ENCODE results near the gene INTS11. TPM values are rescaled to one million over a fixed set of nuclear protein-coding genes. Genes with fewer than 3 reads are reported as not detected.
A peak's percentile ranks its signal among the peaks of the same experiment; 100 is the strongest.

The INTS11 gene
- total and polyA plus RNA-seq, 10 of the 15 experiments (the other 5 are each of a cell fraction or from before 2014, with no cell fraction given), result 2.5 to 117 (median 77.7) TPM

DNA sequence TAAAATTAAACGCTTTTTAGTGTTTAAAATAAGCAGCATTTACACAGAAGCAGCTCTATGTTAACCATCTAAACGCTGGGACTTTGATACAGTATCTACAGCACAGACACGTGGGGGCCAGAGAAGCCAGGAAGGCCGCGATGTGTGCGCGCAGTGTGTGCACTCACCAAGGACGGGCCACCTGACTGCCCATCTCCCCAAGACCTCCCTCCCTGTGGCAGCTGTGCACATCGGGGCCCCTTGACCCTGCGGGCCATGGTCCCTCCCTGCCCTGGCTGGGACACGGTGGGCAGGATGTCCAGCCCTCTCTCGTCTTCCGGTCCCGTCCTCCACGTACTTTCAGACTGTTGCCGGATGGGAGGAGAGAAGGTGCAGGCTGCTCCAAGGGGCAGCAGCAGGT, 10.8 kb upstream of the INTS11 start (continued):
- TF ChIP-seq MAX (IDR thresholded peaks at IDR 0.05; ENCODE audit: low read depth, low read length) (no peak), GABPA (IDR thresholded peaks at IDR 0.05; ENCODE audit: low read depth) (no peak), NFIC (IDR thresholded peaks at IDR 0.05; ENCODE audit: low read depth, low read length) (no peak), PKNOX1 (IDR thresholded peaks at IDR 0.05) (no peak)
- TF ChIP-seq, protein P1, sequence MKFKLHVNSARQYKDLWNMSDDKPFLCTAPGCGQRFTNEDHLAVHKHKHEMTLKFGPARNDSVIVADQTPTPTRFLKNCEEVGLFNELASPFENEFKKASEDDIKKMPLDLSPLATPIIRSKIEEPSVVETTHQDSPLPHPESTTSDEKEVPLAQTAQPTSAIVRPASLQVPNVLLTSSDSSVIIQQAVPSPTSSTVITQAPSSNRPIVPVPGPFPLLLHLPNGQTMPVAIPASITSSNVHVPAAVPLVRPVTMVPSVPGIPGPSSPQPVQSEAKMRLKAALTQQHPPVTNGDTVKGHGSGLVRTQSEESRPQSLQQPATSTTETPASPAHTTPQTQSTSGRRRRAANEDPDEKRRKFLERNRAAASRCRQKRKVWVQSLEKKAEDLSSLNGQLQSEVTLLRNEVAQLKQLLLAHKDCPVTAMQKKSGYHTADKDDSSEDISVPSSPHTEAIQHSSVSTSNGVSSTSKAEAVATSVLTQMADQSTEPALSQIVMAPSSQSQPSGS (IDR thresholded peaks at IDR 0.05; ENCODE audit: low read length), result no peak

- no peaks in the 10 kb centered on the region for H3K4me1 ChIP-seq (ENCODE audit: control insufficient read depth, insufficient read depth, low read length)
- no peak for ATAC-seq
- DNase-seq (ENCODE audit: low read depth, low spot score), result no peak
- 97% methylated on average over 9 of the region's 11 CpGs for WGBS (ENCODE audit: insufficient coverage, insufficient replicate concordance, low lambda C conversion rate, missing lambda C conversion rate)
- CTCF ChIA-PET, result no interaction called here
- no peak overlapping the region for H2AFZ ChIP-seq (ENCODE audit: control insufficient read depth, low read depth, low read length)
- H3K27ac ChIP-seq (ENCODE audit: control insufficient read depth, insufficient read depth), result no peak overlapping the region
- in situ Hi-C loops (cut with MboI) (no loop called here), intact Hi-C loops (cut with micrococcal nuclease; ENCODE audit: unreplicated experiment) (no loop called here)
- H4K20me1 ChIP-seq (ENCODE audit: control insufficient read depth, insufficient read depth), result no peaks in the 10 kb centered on the region
- TF ChIP-seq ZNF274 (IDR thresholded peaks at IDR 0.05; ENCODE audit: insufficient read depth, insufficient read length), result no peak
- peak; percentile 86 for TF ChIP-seq REST (IDR thresholded peaks at IDR 0.05; ENCODE audit: low read depth, low read length)
- no peaks in the 10 kb centered on the region for H3K79me2 ChIP-seq (ENCODE audit: control insufficient read depth, insufficient read depth, low read length)
- H3K4me3 ChIP-seq, result no peak overlapping the region
- BruUV-seq (replicated peaks), result no TSS peak
- H3K9me3 ChIP-seq (replicated peaks; ENCODE audit: control insufficient read depth, insufficient read depth, low read length), result no peaks in the 10 kb centered on the region
- FAIRE-seq, result no peak
- no peak overlapping the region for H3K9ac ChIP-seq (ENCODE audit: control insufficient read depth, insufficient read depth, low read length)
- no peaks in the 10 kb centered on the region for H3K27me3 ChIP-seq (replicated peaks in 1 of 2; ENCODE audit: control insufficient read depth in 2 of 2, insufficient read depth in 2 of 2, low read length in 1 of 2)
- peaks cover 0 to 2% of the 10 kb centered on the region in 2 experiments; a peak in 2 of 4 replicates for H3K36me3 ChIP-seq (ENCODE audit: control insufficient read depth in 2 of 2, insufficient read depth in 2 of 2, low read length in 1 of 2)
- no peak overlapping the region for H3K4me2 ChIP-seq (ENCODE audit: control insufficient read depth, insufficient read depth)
- RAD21 ChIA-PET (ENCODE audit: unreplicated experiment), result no interaction called here
- POLR2A ChIA-PET, result no interaction called here
- SMC1A ChIA-PET (ENCODE audit: uncharacterized antibody, unreplicated experiment), result no interaction called here
These were observed 10.4 kb upstream of the INTS11 start for GRCh38 chr1:1334835-1335234.
